Activated CD8-positive, alpha-beta T cell treated with anti-CD3 and anti-CD28 coated beads for 36 hours (primary cell): ENCODE results near the gene LGR4. TPM values are rescaled to one million over a fixed set of nuclear protein-coding genes. Genes with fewer than 3 reads are reported as not detected.
A peak's percentile ranks its signal among the peaks of the same experiment; 100 is the strongest.

ENCODE experiments used
- ATAC-seq: fragments of 200-7000 bp; cut with Tn5 transposase; one replicate; pipeline ENCODE4 v1.10.0; 2021; ENCODE audit warnings: mild to moderate bottlenecking, moderate library complexity
- CTCF ChIA-PET: fragments of 350-600 bp; sonication (Branson Sonifier 250); formaldehyde crosslinking; loops from one replicate; lab custom pipeline; 2021; ENCODE audit warnings: antibody characterized with exemption; lab: Charles Lee
- POLR2A ChIA-PET: fragments of 350-600 bp; sonication (Branson Sonifier 250); formaldehyde crosslinking; loops from one replicate; lab custom pipeline; 2021; ENCODE audit warnings: antibody characterized with exemption; lab: Charles Lee
- DNase-seq: peaks from one replicate; pipeline ENCODE4 v3.0.0-alpha.2; 2020
- H3K27ac Mint-ChIP-seq: one replicate; pipeline ENCODE4 v1.8.0; 2021; ENCODE audit warnings: mild to moderate bottlenecking, mixed read lengths
- H3K27me3 Mint-ChIP-seq: one replicate; pipeline ENCODE4 v1.8.0; 2021; ENCODE audit warnings: mixed read lengths
- H3K36me3 Mint-ChIP-seq: one replicate; pipeline ENCODE4 v1.8.0; 2021; ENCODE audit warnings: low read depth, mixed read lengths
- H3K4me1 Mint-ChIP-seq: one replicate; pipeline ENCODE4 v1.8.0; 2021; ENCODE audit warnings: low read depth, mixed read lengths
- H3K4me3 Mint-ChIP-seq: one replicate; pipeline ENCODE4 v1.8.0; 2021; ENCODE audit warnings: mild to moderate bottlenecking, moderate library complexity, mixed read lengths
- H3K9me3 Mint-ChIP-seq: one replicate; pipeline ENCODE4 v1.8.0; 2021; ENCODE audit warnings: mixed read lengths
- CTCF ChIP-seq: fragments of 200-600 bp; IDR thresholded peaks from one replicate; pipeline ENCODE4 v1.8.0; 2022; ENCODE audit warnings: antibody characterized with exemption, mild to moderate bottlenecking
- intact Hi-C: fragments of 100-400 bp; cut with micrococcal nuclease; formaldehyde crosslinking; loops from one replicate; pipeline ENCODE4 v1.10.0; 2022
- total RNA-seq, 2 experiments: library from RNA; stranded (reverse); gene quantifications; one replicate each; pipeline ENCODE4 v1.2.3, GENCODE V29; 2021

LGR4 gene
- total RNA-seq, 2 experiments from 2014 or later = 0.09 TPM; not detected in 1

- TF ChIP-seq CTCF = peak; percentile 10
- ATAC-seq (no peak), DNase-seq (no peak)
- H3K4me3 Mint-ChIP-seq = no peak overlapping the region
- H3K36me3 Mint-ChIP-seq = peaks cover 14% of the 10 kb centered on the region
- intact Hi-C loops = no loop called here
- no peaks in the 10 kb centered on the region for H3K9me3 Mint-ChIP-seq
- H3K27ac Mint-ChIP-seq = no peak overlapping the region
- POLR2A ChIA-PET = interaction anchor here (0.5 to 1.6 kb wide), 2 partner anchors 9 kb away, joined by 3 to 6 read pairs; partner anchors contain the start of gene LIN7C
- no peaks in the 10 kb centered on the region for H3K27me3 Mint-ChIP-seq
- H3K4me1 Mint-ChIP-seq = peaks cover 22% of the 10 kb centered on the region
- CTCF ChIA-PET = interaction anchor here (0.6 to 7.0 kb wide), 12 partner anchors 11 to 314 kb away, joined by 3 to 117 read pairs (median 4); no protein-coding TSS in a partner anchor
These were observed 25.3 kb upstream of the LGR4 start for GRCh38 chr11:27497911-27498310.

GRCh38 chr11:27497284-27497866 lies 24.8 kb upstream of the LGR4 start:
- ChIA-PET POLR2A (interaction anchor here (1.6 kb wide), 1 partner anchor 9 kb away, joined by 6 read pairs; the partner anchor contains the start of gene LIN7C), CTCF (interaction anchor here (0.7 to 7.0 kb wide), 12 partner anchors 10 to 314 kb away, joined by 3 to 117 read pairs (median 4); no protein-coding TSS in a partner anchor)
- intact Hi-C loops = no loop called here
- DNase-seq (no peak), ATAC-seq (peak; percentile 53)
- Mint-ChIP-seq H3K27me3 (no peaks in the 10 kb centered on the region), H3K27ac (no peak overlapping the region), H3K36me3 (peaks cover 11% of the 10 kb centered on the region), H3K9me3 (no peaks in the 10 kb centered on the region), H3K4me3 (no peak overlapping the region), H3K4me1 (peaks cover 19% of the 10 kb centered on the region)
- peak; percentile 56 for TF ChIP-seq CTCF

- peaks cover 12% of the 10 kb centered on the region for H3K4me1 Mint-ChIP-seq
- peaks cover 16% of the 10 kb centered on the region for H3K36me3 Mint-ChIP-seq
- H3K4me3 Mint-ChIP-seq = no peak overlapping the region
- POLR2A ChIA-PET = interaction anchor here (1.6 kb wide), 1 partner anchor 10 kb away, joined by 6 read pairs; the partner anchor contains the start of gene LIN7C
- CTCF ChIA-PET = interaction anchor here (0.6 to 7.0 kb wide), 8 partner anchors 9 to 313 kb away, joined by 3 to 117 read pairs (median 3); no protein-coding TSS in a partner anchor
- no peak overlapping the region for H3K27ac Mint-ChIP-seq
- no peaks in the 10 kb centered on the region for H3K27me3 Mint-ChIP-seq
- TF ChIP-seq CTCF = no peak
- no peaks in the 10 kb centered on the region for H3K9me3 Mint-ChIP-seq
- DNase-seq (no peak), ATAC-seq (no peak)
- intact Hi-C loops = no loop called here
These were observed 23.9 kb upstream of the LGR4 start for GRCh38 chr11:27496461-27496860.

GRCh38 chr11:27495710-27496300 lies 23.2 kb upstream of the LGR4 start:
- DNase-seq (no peak), ATAC-seq (no peak)
- Mint-ChIP-seq H3K27me3 (no peaks in the 10 kb centered on the region), H3K9me3 (no peaks in the 10 kb centered on the region), H3K27ac (no peak overlapping the region), H3K4me1 (peaks cover 12% of the 10 kb centered on the region), H3K36me3 (peaks cover 19% of the 10 kb centered on the region), H3K4me3 (no peak overlapping the region)
- POLR2A ChIA-PET = interaction anchor here (0.6 kb wide), 1 partner anchor 68 kb away, joined by 3 read pairs; no protein-coding TSS in a partner anchor
- TF ChIP-seq CTCF = no peak
- CTCF ChIA-PET = interaction anchor here (0.6 to 7.0 kb wide), 4 partner anchors 9 to 312 kb away, joined by 3 to 117 read pairs (median 4); no protein-coding TSS in a partner anchor
- intact Hi-C loops = no loop called here
